GM23338 (cell line): ENCODE measurements around the gene JAG2. TPM values are rescaled to one million over a fixed set of nuclear protein-coding genes. Genes with fewer than 3 reads are reported as not detected.

Source experiments
- ATAC-seq: fragments of 200-7000 bp; cut with Tn5 transposase; 3 replicates; pipeline ENCODE4 v1.9.1; 2020
- DNase-seq: peaks from one replicate; pipeline ENCODE4 v3.0.0-alpha.2; 2015; ENCODE audit warnings: low spot score
- H2AFZ ChIP-seq: fragments of 200-600 bp; sonication (generic); 2 replicates; pipeline ENCODE4 v1.8.0; 2016; ENCODE audit warnings: antibody characterized with exemption, mild to moderate bottlenecking, moderate library complexity
- H3F3A ChIP-seq: fragments of 200-600 bp; sonication (generic); replicated peaks from 2 replicates; pipeline ENCODE4 v1.8.0; 2017; ENCODE audit warnings: antibody characterized with exemption, mixed run types, low read depth
- H3K27ac ChIP-seq: fragments of 200-600 bp; sonication (generic); 2 replicates; pipeline ENCODE4 v1.6.1; 2016; ENCODE audit warnings: low read depth
- H3K27me3 ChIP-seq: fragments of 200-600 bp; sonication (generic); 2 replicates; pipeline ENCODE4 v1.8.0; 2016; ENCODE audit warnings: mild to moderate bottlenecking, mixed run types, moderate library complexity; ENCODE audit not compliant: insufficient read depth
- H3K36me3 ChIP-seq: fragments of 200-600 bp; sonication (generic); 2 replicates; pipeline ENCODE4 v1.8.0; 2016; ENCODE audit warnings: mild to moderate bottlenecking; ENCODE audit not compliant: insufficient read depth
- H3K4me1 ChIP-seq: fragments of 200-600 bp; sonication (generic); 2 replicates; pipeline ENCODE4 v1.8.0; 2016; ENCODE audit warnings: mild to moderate bottlenecking, moderate library complexity; ENCODE audit not compliant: insufficient read depth
- H3K4me2 ChIP-seq: fragments of 200-600 bp; sonication (generic); 2 replicates; pipeline ENCODE4 v1.7.1; 2017; ENCODE audit warnings: mixed run types
- H3K4me3 ChIP-seq: fragments of 200-600 bp; sonication (generic); 2 replicates; pipeline ENCODE4 v1.6.1; 2016; ENCODE audit warnings: mixed run types
- H3K79me2 ChIP-seq: fragments of 200-600 bp; sonication (generic); replicated peaks from 2 replicates; pipeline ENCODE4 v1.8.0; 2017; ENCODE audit warnings: mild to moderate bottlenecking; ENCODE audit not compliant: insufficient read depth
- H3K9me2 ChIP-seq: fragments of 200-600 bp; sonication (generic); 2 replicates; pipeline ENCODE4 v1.8.0; 2017; ENCODE audit not compliant: insufficient read depth
- H4K20me1 ChIP-seq: fragments of 200-600 bp; sonication (generic); replicated peaks from 2 replicates; pipeline ENCODE4 v1.8.0; 2017; ENCODE audit warnings: mild to moderate bottlenecking; ENCODE audit not compliant: insufficient read depth
- H3K27ac Mint-ChIP-seq: 2 replicates; pipeline ENCODE4 v1.8.0; 2020; ENCODE audit warnings: inconsistent platforms, mild to moderate bottlenecking, moderate library complexity, mixed read lengths
- H3K27me3 Mint-ChIP-seq: 3 replicates; pipeline ENCODE4 v1.8.0; 2022; ENCODE audit warnings: low read depth, mild to moderate bottlenecking, moderate library complexity, mixed read lengths, inconsistent platforms; ENCODE audit not compliant: insufficient read depth, poor library complexity
- H3K36me3 Mint-ChIP-seq: 3 replicates; pipeline ENCODE4 v1.8.0; 2021; ENCODE audit warnings: low read depth, mild to moderate bottlenecking, inconsistent platforms, moderate library complexity, mixed read lengths
- H3K4me1 Mint-ChIP-seq: 3 replicates; pipeline ENCODE4 v1.8.0; 2020; ENCODE audit warnings: mild to moderate bottlenecking, inconsistent platforms, mixed read lengths
- H3K4me3 Mint-ChIP-seq: 3 replicates; pipeline ENCODE4 v1.8.0; 2021; ENCODE audit warnings: moderate library complexity, mild to moderate bottlenecking, inconsistent platforms, mixed read lengths
- H3K9me3 Mint-ChIP-seq: 3 replicates; pipeline ENCODE4 v1.8.0; 2020; ENCODE audit warnings: moderate library complexity, mild to moderate bottlenecking, inconsistent platforms, mixed read lengths
- CREB1 ChIP-seq: fragments of 250-450 bp; sonication (Bioruptor Pico); IDR thresholded peaks from 2 replicates; pipeline ENCODE4 v1.5.0; 2020; ENCODE audit warnings: low read depth, mild to moderate bottlenecking, moderate library complexity
- CTCF ChIP-seq, 2 experiments: fragments of 200-600 bp in 1 of 2; sonication (generic) in 1 of 2; conservative IDR thresholded peaks; 2 replicates each; pipeline versions ENCODE4 v1.5.1 to v1.6.1; 2016 to 2017; ENCODE audit warnings: antibody characterized with exemption in 2 of 2, low read depth in 2 of 2, mild to moderate bottlenecking in 2 of 2, moderate library complexity in 1 of 2
- ETS1 ChIP-seq: IDR thresholded peaks from 2 replicates; pipeline ENCODE4 v1.6.1; 2016; ENCODE audit warnings: antibody characterized with exemption
- EZH2 ChIP-seq: fragments of 200-600 bp; sonication (generic); IDR thresholded peaks from one replicate; pipeline ENCODE4 v1.8.0; 2017; ENCODE audit warnings: antibody characterized with exemption, mild to moderate bottlenecking, low read depth; ENCODE audit not compliant: unreplicated experiment
- EZH2phosphoT487 ChIP-seq: fragments of 200-600 bp; sonication (generic); IDR thresholded peaks from one replicate; pipeline ENCODE4 v1.8.1; 2018; ENCODE audit warnings: antibody characterized with exemption; ENCODE audit not compliant: unreplicated experiment
- JUNB ChIP-seq: IDR thresholded peaks from one replicate; pipeline ENCODE4 v1.6.1; 2016; ENCODE audit warnings: antibody characterized with exemption; ENCODE audit not compliant: unreplicated experiment
- NANOG ChIP-seq: IDR thresholded peaks from 2 replicates; pipeline ENCODE4 v1.6.1; 2016; ENCODE audit warnings: antibody characterized with exemption, borderline replicate concordance
- POLR2AphosphoS5 ChIP-seq: IDR thresholded peaks from 2 replicates; pipeline ENCODE4 v1.6.1; 2016; ENCODE audit warnings: antibody characterized with exemption, low read depth
- REST ChIP-seq: IDR thresholded peaks from one replicate; pipeline ENCODE4 v1.6.1; 2018; ENCODE audit warnings: antibody characterized with exemption; ENCODE audit not compliant: unreplicated experiment
- STAT1 ChIP-seq: IDR thresholded peaks from one replicate; pipeline ENCODE4 v1.6.1; 2016; ENCODE audit warnings: antibody characterized with exemption; ENCODE audit not compliant: unreplicated experiment
- ZNF114 ChIP-seq: fragments of 250-450 bp; sonication (Bioruptor Pico); IDR thresholded peaks from 2 replicates; pipeline ENCODE4 v1.5.0; 2020; ENCODE audit warnings: mild to moderate bottlenecking, moderate library complexity
- ZNF331 ChIP-seq: fragments of 250-450 bp; sonication (Bioruptor Pico); IDR thresholded peaks from 2 replicates; pipeline ENCODE4 v1.5.0; 2020; ENCODE audit warnings: low read depth, mild to moderate bottlenecking, moderate library complexity
- ZNF462 ChIP-seq: fragments of 250-450 bp; sonication (Bioruptor Pico); IDR thresholded peaks from 2 replicates; pipeline ENCODE4 v1.5.0; 2020; ENCODE audit warnings: mild to moderate bottlenecking, moderate library complexity
- polyA plus RNA-seq: library from polyadenylated mRNA; unstranded; fragments of >200 nt; fragmentation: Nextera tagmentation; extraction: Ambion mirVana; gene quantifications from 2 replicates; pipeline ENCODE4 v1.2.1, GENCODE V29; 2016
- total RNA-seq: library from RNA; depleted of rRNA; stranded (reverse); fragments of >200 nt; shearing (Covaris generic); gene quantifications from 2 replicates; pipeline ENCODE4 v1.2.3, GENCODE V29; 2014

JAG2 gene
- total and polyA plus RNA-seq, 2 experiments from 2014 or later = 1.9 to 10.3 TPM

- Mint-ChIP-seq H3K4me1 (no peaks in the 10 kb centered on the region), H3K9me3 (peaks cover 19% of the 10 kb centered on the region), H3K27me3 (peaks cover 9% of the 10 kb centered on the region), H3K4me3 (no peak overlapping the region), H3K36me3 (peaks cover 9% of the 10 kb centered on the region; the same call in 2 of the 3 replicates), H3K27ac (no peak overlapping the region)
- H3K4me3 ChIP-seq = no peak overlapping the region
- no peak overlapping the region for H2AFZ ChIP-seq
- no peak overlapping the region for H3K4me2 ChIP-seq
- no peaks in the 10 kb centered on the region for H3K79me2 ChIP-seq
- no peak for ATAC-seq
- DNase-seq = no peak
- no peak overlapping the region for H3K27ac ChIP-seq
- no peaks in the 10 kb centered on the region for H3K27me3 ChIP-seq
- no peaks in the 10 kb centered on the region for H3F3A ChIP-seq
- H3K36me3 ChIP-seq = no peaks in the 10 kb centered on the region
- no peak for TF ChIP-seq ZNF462
- TF ChIP-seq EZH2phosphoT487 = no peak
- TF ChIP-seq ZNF331 = no peak
- no peak for TF ChIP-seq ETS1
- TF ChIP-seq POLR2AphosphoS5 = no peak
- TF ChIP-seq CTCF (conservative IDR thresholded peaks at IDR 0.05; ENCODE audit: low read depth in 2 of 2) = no peak
- TF ChIP-seq STAT1 = no peak
- TF ChIP-seq CREB1 (CRISPR knock-in tag) = no peak
- TF ChIP-seq NANOG = no peak
- no peak for TF ChIP-seq ZNF114
- no peak for TF ChIP-seq REST
- TF ChIP-seq EZH2 = no peak
- no peak for TF ChIP-seq JUNB
- no peaks in the 10 kb centered on the region for H4K20me1 ChIP-seq
- no peaks in the 10 kb centered on the region for H3K9me2 ChIP-seq
- no peaks in the 10 kb centered on the region for H3K4me1 ChIP-seq
Observed at GRCh38 chr14:105144026-105144665, 24.4 kb downstream of the JAG2 start.
